HFFc6 (cell line): ENCODE measurements around the gene CNTN3. TPM values are rescaled to one million over a fixed set of nuclear protein-coding genes. Genes with fewer than 3 reads are reported as not detected.

Experiments used
- DNase-seq: peaks from one replicate; pipeline ENCODE4 v3.0.0-alpha.2; 2018
- H3K27ac Mint-ChIP-seq: 2 replicates; pipeline ENCODE4 v1.8.0; 2020; ENCODE audit warnings: mild to moderate bottlenecking, mixed read lengths
- H3K27me3 Mint-ChIP-seq: 2 replicates; pipeline ENCODE4 v1.8.0; 2021; ENCODE audit warnings: mild to moderate bottlenecking, moderate library complexity, mixed read lengths; ENCODE audit not compliant: insufficient read depth
- H3K36me3 Mint-ChIP-seq: 2 replicates; pipeline ENCODE4 v1.8.0; 2021; ENCODE audit warnings: low read depth, mixed read lengths
- H3K4me1 Mint-ChIP-seq: 2 replicates; pipeline ENCODE4 v1.8.0; 2020; ENCODE audit warnings: low read depth, mixed read lengths
- H3K4me3 Mint-ChIP-seq: 2 replicates; pipeline ENCODE4 v1.8.0; 2020; ENCODE audit warnings: mild to moderate bottlenecking, moderate library complexity, mixed read lengths
- H3K9me3 Mint-ChIP-seq: 2 replicates; pipeline ENCODE4 v1.8.0; 2020; ENCODE audit warnings: mild to moderate bottlenecking, mixed read lengths
- CTCF ChIP-seq: fragments of 200-600 bp; sonication (generic); IDR thresholded peaks from 2 replicates; pipeline ENCODE4 v1.5.0; 2021; ENCODE audit warnings: antibody characterized with exemption, mild to moderate bottlenecking
- total RNA-seq, 6 experiments: library from RNA; stranded (reverse); fragmentation: NEBNext Ultra II Directional; extraction: Animal tissue kit (Norgen Biotek cat#: 25700); gene quantifications; 2 replicates in 1 of 6; 3 replicates in 5 of 6; pipeline ENCODE4 v1.2.3, GENCODE V29; 2021

Gene CNTN3
- total RNA-seq, 6 experiments from 2014 or later = 9.8 to 14.6 (median 12.3) TPM

GRCh38 chr3:74648107-74648506 is 33.6 kb upstream of the CNTN3 start:
- Mint-ChIP-seq H3K4me3 (no peak overlapping the region), H3K27me3 (no peaks in the 10 kb centered on the region), H3K4me1 (peaks cover 20% of the 10 kb centered on the region), H3K36me3 (no peaks in the 10 kb centered on the region), H3K27ac (no peak overlapping the region), H3K9me3 (no peaks in the 10 kb centered on the region)
- TF ChIP-seq CTCF = no peak
- DNase-seq = no peak

- DNase-seq = no peak
- Mint-ChIP-seq H3K4me1 (peaks cover 23% of the 10 kb centered on the region), H3K36me3 (no peaks in the 10 kb centered on the region), H3K4me3 (no peak overlapping the region), H3K27me3 (no peaks in the 10 kb centered on the region), H3K27ac (no peak overlapping the region), H3K9me3 (no peaks in the 10 kb centered on the region)
- no peak for TF ChIP-seq CTCF
Measured at GRCh38 chr3:74646094-74646493, 31.6 kb upstream of the CNTN3 start.

GRCh38 chr3:74643636-74644035 is 29.2 kb upstream of the CNTN3 start:
- no peak for DNase-seq

GRCh38 chr3:74642876-74643275 is 28.4 kb upstream of the CNTN3 start:
- Mint-ChIP-seq H3K4me1 (peaks cover 51% of the 10 kb centered on the region), H3K27ac (peak overlapping the region; percentile 69), H3K36me3 (no peaks in the 10 kb centered on the region)

More at GRCh38 chr3:74643636-74644035, 29.2 kb upstream of the CNTN3 start:
- H3K4me3 Mint-ChIP-seq = no peak overlapping the region; the same call in 1 of the 2 replicates
- H3K9me3 Mint-ChIP-seq = no peaks in the 10 kb centered on the region
- TF ChIP-seq CTCF = no peak
- peaks cover 45% of the 10 kb centered on the region for H3K4me1 Mint-ChIP-seq
- H3K27me3 Mint-ChIP-seq = no peaks in the 10 kb centered on the region
- no peaks in the 10 kb centered on the region for H3K36me3 Mint-ChIP-seq
- H3K27ac Mint-ChIP-seq = peak overlapping the region; percentile 69

GRCh38 chr3:74640211-74640610 is 25.8 kb upstream of the CNTN3 start:
- Mint-ChIP-seq H3K9me3 (no peaks in the 10 kb centered on the region), H3K27ac (no peak overlapping the region; the same call in 1 of the 2 replicates), H3K36me3 (no peaks in the 10 kb centered on the region), H3K27me3 (no peaks in the 10 kb centered on the region), H3K4me1 (peaks cover 69% of the 10 kb centered on the region), H3K4me3 (no peak overlapping the region)
- no peak for TF ChIP-seq CTCF
- no peak for DNase-seq

More at GRCh38 chr3:74642876-74643275, 28.4 kb upstream of the CNTN3 start:
- Mint-ChIP-seq H3K27me3 (no peaks in the 10 kb centered on the region), H3K4me3 (peak overlapping the region; percentile 50), H3K9me3 (no peaks in the 10 kb centered on the region)
- DNase-seq = no peak
- TF ChIP-seq CTCF = no peak

GRCh38 chr3:74639681-74640080 is 25.2 kb upstream of the CNTN3 start:
- Mint-ChIP-seq H3K27me3 (no peaks in the 10 kb centered on the region), H3K4me3 (no peak overlapping the region), H3K9me3 (no peaks in the 10 kb centered on the region), H3K36me3 (no peaks in the 10 kb centered on the region), H3K4me1 (peaks cover 73% of the 10 kb centered on the region), H3K27ac (no peak overlapping the region)
- DNase-seq = no peak
- TF ChIP-seq CTCF = no peak
